SK-N-MC (cell line): ENCODE measurements around the gene BTAF1.

Experiments used
- FOXP2 ChIP-seq: optimal IDR thresholded peaks from 2 replicates; pipeline ENCODE3; 2011; ENCODE audit warnings: mild to moderate bottlenecking, moderate library complexity; ENCODE audit not compliant: insufficient read depth; ENCODE audit errors: extremely low read length, control extremely low read depth
- POLR2AphosphoS5 ChIP-seq: IDR thresholded peaks from 2 replicates; pipeline ENCODE4 v1.6.1; 2012; ENCODE audit warnings: mild to moderate bottlenecking, low read depth, low read length, borderline replicate concordance

GRCh38 chr10:91955114-91955513 is 31.5 kb downstream of the BTAF1 start:
- TF ChIP-seq POLR2AphosphoS5, result no peak
- TF ChIP-seq FOXP2, result no peak
